ENCODE results near the gene CELA3A.
"Not testable (repeated sequence)": the region's sequence is repeated elsewhere in the genome, so short reads cannot be mapped to it uniquely, and the experiment has no call there.

DNA sequence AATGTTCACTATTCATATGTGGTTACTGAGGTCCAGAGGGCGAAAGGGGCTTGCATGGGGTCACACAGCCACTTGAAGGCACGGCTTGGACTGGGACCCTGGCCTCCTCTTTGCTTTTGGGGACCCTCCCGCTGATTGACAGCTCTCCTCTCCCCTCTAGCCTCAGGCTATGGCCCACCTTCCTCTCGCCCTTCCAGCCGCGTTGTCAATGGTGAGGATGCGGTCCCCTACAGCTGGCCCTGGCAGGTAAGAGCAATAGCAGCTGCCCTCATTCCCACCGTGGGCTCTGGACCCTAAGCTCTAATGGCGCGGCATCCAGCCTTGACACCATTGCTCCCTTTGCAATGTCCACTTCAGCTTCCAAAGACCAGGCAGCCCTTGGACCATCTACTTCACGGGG is 23.2 kb upstream of the CELA3A start:
- TF ChIP-seq, protein P1, sequence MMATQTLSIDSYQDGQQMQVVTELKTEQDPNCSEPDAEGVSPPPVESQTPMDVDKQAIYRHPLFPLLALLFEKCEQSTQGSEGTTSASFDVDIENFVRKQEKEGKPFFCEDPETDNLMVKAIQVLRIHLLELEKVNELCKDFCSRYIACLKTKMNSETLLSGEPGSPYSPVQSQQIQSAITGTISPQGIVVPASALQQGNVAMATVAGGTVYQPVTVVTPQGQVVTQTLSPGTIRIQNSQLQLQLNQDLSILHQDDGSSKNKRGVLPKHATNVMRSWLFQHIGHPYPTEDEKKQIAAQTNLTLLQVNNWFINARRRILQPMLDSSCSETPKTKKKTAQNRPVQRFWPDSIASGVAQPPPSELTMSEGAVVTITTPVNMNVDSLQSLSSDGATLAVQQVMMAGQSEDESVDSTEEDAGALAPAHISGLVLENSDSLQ (IDR thresholded peaks at IDR 0.05) = not testable (repeated sequence)
- TF ChIP-seq SP1 (IDR thresholded peaks at IDR 0.05); ZNF384 (IDR thresholded peaks at IDR 0.05); FOXK2 (IDR thresholded peaks at IDR 0.05); ELF4 (IDR thresholded peaks at IDR 0.05); SUZ12 (IDR thresholded peaks at IDR 0.05); NFRKB (IDR thresholded peaks at IDR 0.05); LEF1 (IDR thresholded peaks at IDR 0.05; ENCODE audit: borderline replicate concordance); BHLHE40 (IDR thresholded peaks at IDR 0.05; ENCODE audit: borderline replicate concordance); FOXM1 (IDR thresholded peaks at IDR 0.05; ENCODE audit: borderline replicate concordance); FOXA1 (IDR thresholded peaks at IDR 0.05); ARNT (IDR thresholded peaks at IDR 0.05); L3MBTL2 (conservative IDR thresholded peaks at IDR 0.05); TARDBP (IDR thresholded peaks at IDR 0.05): not testable (repeated sequence)
